ENCODE results near the gene DNAH5. TPM values are rescaled to one million over a fixed set of nuclear protein-coding genes. Genes with fewer than 3 reads are reported as not detected.

The DNAH5 gene
- total and polyA plus RNA-seq, 2 donors (not counting 1 experiment from before 2014, with no cell fraction given) = not detected

DNA sequence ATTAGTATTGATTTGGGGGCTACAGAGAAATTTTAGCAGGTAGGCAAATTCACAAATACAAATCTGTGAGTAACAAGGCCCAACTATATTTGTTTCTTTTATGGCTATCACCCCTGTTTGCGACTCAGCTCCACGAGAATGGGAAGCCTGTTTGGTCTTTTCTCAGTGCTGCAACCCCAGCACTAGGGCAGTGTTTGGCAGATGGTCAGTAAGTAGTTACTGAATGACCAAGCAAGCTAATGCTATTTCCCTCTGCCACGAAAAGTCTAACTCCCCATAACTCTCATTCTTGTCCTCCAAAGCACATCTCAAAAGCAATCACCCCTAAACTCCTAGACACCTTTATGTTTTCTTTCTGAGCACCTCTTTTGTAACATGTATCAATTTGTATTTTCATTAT is 245.6 kb downstream of the DNAH5 start:
- Histone ChIP-seq H3K4me2 (replicated peaks; ENCODE audit: low read depth, low read length, poor library complexity, severe bottlenecking) (no peak overlapping the region), H3K4me1 (ENCODE audit: control insufficient read depth in 2 of 2, insufficient read depth in 2 of 2, low read length in 2 of 2) (no peaks in the 10 kb centered on the region), H2AFZ (ENCODE audit: insufficient read depth, low read depth, low read length, poor library complexity, severe bottlenecking) (no peak overlapping the region), H3K36me3 (replicated peaks in 1 of 2; ENCODE audit: control extremely low read depth in 1 of 2, control insufficient read depth in 1 of 2, extremely low read depth in 1 of 2, insufficient read depth in 2 of 2, low read length in 1 of 2) (no peaks in the 10 kb centered on the region), H3K9ac (ENCODE audit: low read length) (no peak overlapping the region), H3K27me3 (replicated peaks in 1 of 4; ENCODE audit: control extremely low read depth in 1 of 4, control insufficient read depth in 3 of 4, insufficient read depth in 4 of 4, low read length in 3 of 4) (no peaks in the 10 kb centered on the region), H3K27ac (ENCODE audit: low read length in 2 of 2) (no peak overlapping the region), H4K20me1 (ENCODE audit: control insufficient read depth, insufficient read depth, low read length, poor library complexity, severe bottlenecking) (no peaks in the 10 kb centered on the region), H3K79me2 (ENCODE audit: control insufficient read depth, insufficient read depth, low read length) (no peaks in the 10 kb centered on the region), H3K9me3 (ENCODE audit: control extremely low read depth in 1 of 3, control insufficient read depth in 2 of 3, insufficient read depth in 1 of 3, low read length in 2 of 3) (no peaks in the 10 kb centered on the region), H3K4me3 (ENCODE audit: control extremely low read depth in 1 of 5, extremely low read depth in 1 of 5, insufficient read depth in 1 of 5, low read depth in 2 of 5, low read length in 4 of 5) (no peak overlapping the region)
- H3K9me3 Mint-ChIP-seq (ENCODE audit: insufficient read depth) = no peaks in the 10 kb centered on the region
- intact Hi-C loops (cut with micrococcal nuclease) = no loop called here
- TF ChIP-seq, protein P1, sequence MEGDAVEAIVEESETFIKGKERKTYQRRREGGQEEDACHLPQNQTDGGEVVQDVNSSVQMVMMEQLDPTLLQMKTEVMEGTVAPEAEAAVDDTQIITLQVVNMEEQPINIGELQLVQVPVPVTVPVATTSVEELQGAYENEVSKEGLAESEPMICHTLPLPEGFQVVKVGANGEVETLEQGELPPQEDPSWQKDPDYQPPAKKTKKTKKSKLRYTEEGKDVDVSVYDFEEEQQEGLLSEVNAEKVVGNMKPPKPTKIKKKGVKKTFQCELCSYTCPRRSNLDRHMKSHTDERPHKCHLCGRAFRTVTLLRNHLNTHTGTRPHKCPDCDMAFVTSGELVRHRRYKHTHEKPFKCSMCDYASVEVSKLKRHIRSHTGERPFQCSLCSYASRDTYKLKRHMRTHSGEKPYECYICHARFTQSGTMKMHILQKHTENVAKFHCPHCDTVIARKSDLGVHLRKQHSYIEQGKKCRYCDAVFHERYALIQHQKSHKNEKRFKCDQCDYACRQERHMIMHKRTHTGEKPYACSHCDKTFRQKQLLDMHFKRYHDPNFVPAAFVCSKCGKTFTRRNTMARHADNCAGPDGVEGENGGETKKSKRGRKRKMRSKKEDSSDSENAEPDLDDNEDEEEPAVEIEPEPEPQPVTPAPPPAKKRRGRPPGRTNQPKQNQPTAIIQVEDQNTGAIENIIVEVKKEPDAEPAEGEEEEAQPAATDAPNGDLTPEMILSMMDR (IDR thresholded peaks at IDR 0.05) = no peak
- TF ChIP-seq EZH2 (IDR thresholded peaks at IDR 0.05; ENCODE audit: borderline replicate concordance, insufficient read depth, low read depth, low read length, poor library complexity, severe bottlenecking) = no peak
- ChIA-PET POLR2A (no interaction called here), CTCF (no interaction called here)
- DNase-seq = no peak
- H3K27me3 Mint-ChIP-seq = no peaks in the 10 kb centered on the region
- no peak for ATAC-seq (ENCODE audit: low read depth)
- no peak overlapping the region for H3K4me3 Mint-ChIP-seq
- no peak overlapping the region for H3K27ac Mint-ChIP-seq
- WGBS (ENCODE audit: insufficient coverage) = 83% methylated on average over 1 of the region's 3 CpGs
- H3K4me1 Mint-ChIP-seq = no peaks in the 10 kb centered on the region

DNA sequence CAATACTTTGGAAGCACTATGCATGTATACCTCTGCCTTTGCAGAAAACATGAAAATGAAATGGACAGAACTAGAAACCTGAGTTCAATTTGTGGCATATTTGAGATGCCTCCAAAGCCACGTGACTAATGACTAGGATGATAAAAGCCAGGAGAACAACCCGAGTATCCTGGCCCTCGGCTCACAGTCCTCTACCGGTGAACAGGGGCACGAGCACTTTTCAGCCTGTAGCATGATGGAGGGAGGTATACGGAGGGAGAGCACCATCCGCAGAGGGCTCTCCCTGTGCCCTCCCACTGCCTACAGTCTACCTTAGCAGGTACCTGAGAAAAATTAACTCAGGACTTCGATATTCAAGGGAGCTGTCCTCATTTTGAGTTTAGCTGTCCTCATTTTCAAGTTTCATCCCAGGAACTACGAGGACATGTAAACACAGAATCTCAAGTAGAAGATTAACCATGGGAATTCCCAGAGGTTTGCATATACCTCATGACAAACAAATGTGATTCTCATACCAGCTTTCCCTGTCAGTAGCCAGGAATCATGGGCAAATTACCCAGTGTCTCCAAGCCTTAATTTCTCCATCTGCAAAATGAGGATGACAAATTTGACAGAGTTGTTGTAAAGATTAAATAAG is 249.3 kb downstream of the DNAH5 start:
- no peak overlapping the region for H3K27ac Mint-ChIP-seq
- ChIA-PET CTCF (no interaction called here), POLR2A (no interaction called here)
- H2AFZ ChIP-seq (ENCODE audit: insufficient read depth, low read depth, low read length, poor library complexity, severe bottlenecking) = no peak overlapping the region
- H4K20me1 ChIP-seq (ENCODE audit: control insufficient read depth, insufficient read depth, low read length, poor library complexity, severe bottlenecking) = no peaks in the 10 kb centered on the region
- intact Hi-C loops (cut with micrococcal nuclease) = no loop called here
- 78% methylated on average over 7 of the region's 9 CpGs for WGBS (ENCODE audit: insufficient coverage)
- H3K27ac ChIP-seq (ENCODE audit: low read length in 2 of 2) = no peak overlapping the region
- no peak overlapping the region for H3K4me2 ChIP-seq (replicated peaks; ENCODE audit: low read depth, low read length, poor library complexity, severe bottlenecking)
- no peaks in the 10 kb centered on the region for H3K9me3 Mint-ChIP-seq (ENCODE audit: insufficient read depth)
- no peaks in the 10 kb centered on the region for H3K36me3 ChIP-seq (replicated peaks in 1 of 2; ENCODE audit: control extremely low read depth in 1 of 2, control insufficient read depth in 1 of 2, extremely low read depth in 1 of 2, insufficient read depth in 2 of 2, low read length in 1 of 2)
- H3K27me3 ChIP-seq (replicated peaks in 1 of 4; ENCODE audit: control extremely low read depth in 1 of 4, control insufficient read depth in 3 of 4, insufficient read depth in 4 of 4, low read length in 3 of 4) = no peaks in the 10 kb centered on the region
- H3K79me2 ChIP-seq (ENCODE audit: control insufficient read depth, insufficient read depth, low read length) = no peaks in the 10 kb centered on the region
- H3K9me3 ChIP-seq (ENCODE audit: control extremely low read depth in 1 of 3, control insufficient read depth in 2 of 3, insufficient read depth in 1 of 3, low read length in 2 of 3) = peaks cover 0 to 4% (median 0%) of the 10 kb centered on the region in 3 donors
- no peak for TF ChIP-seq EZH2 (IDR thresholded peaks at IDR 0.05; ENCODE audit: borderline replicate concordance, insufficient read depth, low read depth, low read length, poor library complexity, severe bottlenecking)
- TF ChIP-seq, protein P1 (IDR thresholded peaks at IDR 0.05) = no peak
- H3K9ac ChIP-seq (ENCODE audit: low read length) = no peak overlapping the region
- H3K4me3 Mint-ChIP-seq = no peak overlapping the region
- DNase-seq (no peak), ATAC-seq (ENCODE audit: low read depth) (no peak)
- no peaks in the 10 kb centered on the region for H3K4me1 ChIP-seq (ENCODE audit: control insufficient read depth in 2 of 2, insufficient read depth in 2 of 2, low read length in 2 of 2)
- no peak overlapping the region for H3K4me3 ChIP-seq (ENCODE audit: control extremely low read depth in 1 of 5, extremely low read depth in 1 of 5, insufficient read depth in 1 of 5, low read depth in 2 of 5, low read length in 4 of 5)
- H3K27me3 Mint-ChIP-seq = no peaks in the 10 kb centered on the region
- no peaks in the 10 kb centered on the region for H3K4me1 Mint-ChIP-seq
